HUES48 (cell line): ENCODE data around the gene TTC28.

Source experiments
- H3K27ac ChIP-seq: one replicate; pipeline ENCODE4 v1.7.0; 2013; ENCODE audit warnings: low read depth, low read length, inconsistent platforms
- H3K27me3 ChIP-seq: 2 replicates; pipeline ENCODE4 v1.6.1; 2013; ENCODE audit warnings: mild to moderate bottlenecking, low read length; ENCODE audit not compliant: control insufficient read depth, insufficient read depth
- H3K36me3 ChIP-seq: 2 replicates; pipeline ENCODE4 v1.6.1; 2013; ENCODE audit warnings: low read length; ENCODE audit not compliant: control insufficient read depth, insufficient read depth
- H3K4me1 ChIP-seq: 2 replicates; pipeline ENCODE4 v1.6.1; 2013; ENCODE audit warnings: mild to moderate bottlenecking, low read length; ENCODE audit not compliant: control insufficient read depth, insufficient read depth
- H3K4me3 ChIP-seq: 2 replicates; pipeline ENCODE4 v1.5.1; 2013; ENCODE audit warnings: mild to moderate bottlenecking, low read depth, low read length
- H3K9ac ChIP-seq: 2 replicates; pipeline ENCODE4 v1.6.1; 2013; ENCODE audit warnings: mild to moderate bottlenecking, low read depth, low read length, moderate library complexity
- H3K9me3 ChIP-seq: 2 replicates; pipeline ENCODE4 v1.6.1; 2013; ENCODE audit warnings: low read length; ENCODE audit not compliant: control insufficient read depth, insufficient read depth

The TTC28 gene

GRCh38 chr22:28132466-28132865 is 547.2 kb downstream of the TTC28 start:
- Histone ChIP-seq H3K4me1 (peaks cover 33% of the 10 kb centered on the region), H3K9me3 (peaks cover 3% of the 10 kb centered on the region; the same call in 1 of the 2 replicates), H3K9ac (no peak overlapping the region), H3K27ac (no peak overlapping the region), H3K4me3 (no peak overlapping the region), H3K27me3 (no peaks in the 10 kb centered on the region), H3K36me3 (no peaks in the 10 kb centered on the region)

DNA sequence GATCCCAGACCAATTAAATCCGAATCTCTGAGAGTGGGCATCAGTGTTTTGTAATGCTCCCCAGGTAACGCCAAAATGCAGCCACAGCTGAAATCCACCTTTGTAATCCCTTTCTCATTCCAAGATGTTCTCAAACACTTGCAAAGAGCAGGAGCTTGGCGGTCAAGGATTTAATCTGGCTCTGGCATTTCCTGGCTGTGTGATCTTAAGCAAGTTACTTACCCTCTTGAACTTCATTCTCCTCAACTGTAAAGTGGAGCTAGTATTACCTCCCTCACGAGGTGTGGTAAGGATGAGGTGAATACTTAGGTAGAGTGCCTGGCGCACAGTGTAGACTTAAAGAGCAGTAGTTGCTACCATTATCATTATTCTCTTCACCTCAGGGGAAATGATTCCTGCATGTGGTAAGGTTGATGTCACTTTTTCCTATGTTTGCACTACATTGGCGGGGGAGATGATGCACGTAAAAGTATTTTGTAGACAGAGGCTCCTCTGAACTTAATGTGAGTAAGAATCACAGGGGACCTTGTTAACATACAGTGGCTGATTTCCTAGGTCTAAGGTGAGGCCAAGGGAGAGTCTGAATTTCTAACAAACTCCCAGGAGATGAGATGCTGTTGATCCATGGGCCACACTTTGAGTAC is 550.2 kb downstream of the TTC28 start:
- Histone ChIP-seq H3K9ac (0 out of 2 replicates have a peak overlapping the region, but pooled peaks have one; percentile 7), H3K4me1 (peaks cover 29% of the 10 kb centered on the region), H3K9me3 (peaks cover 3% of the 10 kb centered on the region; the same call in 1 of the 2 replicates), H3K4me3 (peak overlapping the region; percentile 24), H3K36me3 (no peaks in the 10 kb centered on the region), H3K27me3 (no peaks in the 10 kb centered on the region), H3K27ac (peak overlapping the region; percentile 70)

- H3K27me3 ChIP-seq, result no peaks in the 10 kb centered on the region
- no peak overlapping the region for H3K4me3 ChIP-seq
- peaks cover 29% of the 10 kb centered on the region for H3K4me1 ChIP-seq
- no peak overlapping the region for H3K9ac ChIP-seq
- peaks cover 3% of the 10 kb centered on the region; the same call in 1 of the 2 replicates for H3K9me3 ChIP-seq
- H3K36me3 ChIP-seq, result no peaks in the 10 kb centered on the region
- H3K27ac ChIP-seq, result peak overlapping the region; percentile 70
These were observed 550.8 kb downstream of the TTC28 start for GRCh38 chr22:28128827-28129226.

DNA sequence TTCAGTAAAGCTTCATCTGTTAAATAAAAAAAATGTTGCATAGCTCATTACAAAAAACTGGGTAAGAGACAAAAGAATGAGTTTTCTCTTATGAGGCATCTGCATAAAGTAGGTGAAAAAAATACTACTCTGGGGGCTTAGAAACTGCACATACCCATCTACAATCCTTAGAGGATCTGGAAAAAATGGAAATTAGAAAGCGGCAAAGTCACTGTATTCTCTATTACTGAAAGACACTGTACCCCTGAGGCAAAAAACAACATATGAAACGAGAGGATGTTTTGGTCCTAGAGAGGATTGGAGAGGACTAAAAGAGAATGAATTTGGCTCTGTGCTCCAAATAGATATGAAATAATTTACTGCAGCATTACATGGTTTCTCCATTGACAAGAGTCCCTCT is 553.8 kb downstream of the TTC28 start:
- Histone ChIP-seq H3K9me3 (no peaks in the 10 kb centered on the region), H3K36me3 (no peaks in the 10 kb centered on the region)

GRCh38 chr22:28123989-28124766 is 555.5 kb downstream of the TTC28 start:
- no peaks in the 10 kb centered on the region for H3K9me3 ChIP-seq
- no peak overlapping the region for H3K9ac ChIP-seq
- H3K4me3 ChIP-seq, result no peak overlapping the region
- peaks cover 19% of the 10 kb centered on the region for H3K4me1 ChIP-seq
- H3K27ac ChIP-seq, result no peak overlapping the region
- H3K36me3 ChIP-seq, result no peaks in the 10 kb centered on the region
- no peaks in the 10 kb centered on the region for H3K27me3 ChIP-seq

More for the DNA sequence above, 553.8 kb downstream of the TTC28 start:
- no peak overlapping the region for H3K27ac ChIP-seq
- no peaks in the 10 kb centered on the region for H3K27me3 ChIP-seq
- H3K4me3 ChIP-seq, result no peak overlapping the region
- H3K4me1 ChIP-seq, result peaks cover 32% of the 10 kb centered on the region
- H3K9ac ChIP-seq, result no peak overlapping the region

DNA sequence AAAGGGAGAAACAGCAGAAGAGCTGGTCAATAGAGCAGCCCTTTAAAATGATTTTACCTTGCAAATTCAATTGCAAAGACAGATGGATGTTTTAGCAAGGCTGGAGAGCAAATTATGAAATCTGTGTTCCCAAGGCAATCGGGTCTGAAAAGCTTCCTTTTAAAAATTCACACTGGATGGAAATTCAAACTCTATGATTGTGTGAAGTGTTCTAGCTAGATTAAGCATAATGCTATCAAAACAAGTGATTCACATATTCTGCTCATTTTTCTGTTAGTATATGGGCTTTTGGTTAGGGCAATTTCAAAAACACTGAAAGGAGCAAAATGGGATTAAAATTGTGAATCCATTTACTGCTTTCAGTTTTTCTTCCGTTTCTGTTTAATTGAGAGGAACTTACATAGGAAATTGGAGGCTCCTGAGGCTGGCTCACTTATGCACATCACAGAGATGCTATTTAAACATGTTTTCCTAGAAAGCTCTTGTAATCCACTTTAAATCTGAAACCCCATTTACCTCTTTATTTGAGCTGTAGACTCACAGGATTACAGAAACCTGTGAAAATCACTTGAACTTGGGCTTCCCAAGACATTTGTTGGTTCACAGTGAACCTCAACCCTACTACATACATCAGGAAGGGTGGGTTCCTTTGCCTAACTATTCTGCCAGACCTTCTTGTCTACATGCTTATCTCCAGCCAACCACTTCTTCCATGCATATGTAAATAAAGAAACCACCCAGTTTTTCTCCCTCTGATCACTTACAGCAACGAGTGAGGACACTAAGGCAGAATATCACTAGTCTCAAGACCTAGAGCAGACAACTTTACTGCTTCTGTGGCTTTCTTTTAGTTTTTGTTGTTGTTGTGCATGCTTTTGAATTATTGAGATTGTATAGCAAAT is 558.7 kb downstream of the TTC28 start:
- no peaks in the 10 kb centered on the region for H3K36me3 ChIP-seq
- H3K27ac ChIP-seq, result no peak overlapping the region
- no peak overlapping the region for H3K9ac ChIP-seq
- H3K4me1 ChIP-seq, result peaks cover 15% of the 10 kb centered on the region
- no peak overlapping the region for H3K4me3 ChIP-seq
- H3K27me3 ChIP-seq, result no peaks in the 10 kb centered on the region
- H3K9me3 ChIP-seq, result no peaks in the 10 kb centered on the region

DNA sequence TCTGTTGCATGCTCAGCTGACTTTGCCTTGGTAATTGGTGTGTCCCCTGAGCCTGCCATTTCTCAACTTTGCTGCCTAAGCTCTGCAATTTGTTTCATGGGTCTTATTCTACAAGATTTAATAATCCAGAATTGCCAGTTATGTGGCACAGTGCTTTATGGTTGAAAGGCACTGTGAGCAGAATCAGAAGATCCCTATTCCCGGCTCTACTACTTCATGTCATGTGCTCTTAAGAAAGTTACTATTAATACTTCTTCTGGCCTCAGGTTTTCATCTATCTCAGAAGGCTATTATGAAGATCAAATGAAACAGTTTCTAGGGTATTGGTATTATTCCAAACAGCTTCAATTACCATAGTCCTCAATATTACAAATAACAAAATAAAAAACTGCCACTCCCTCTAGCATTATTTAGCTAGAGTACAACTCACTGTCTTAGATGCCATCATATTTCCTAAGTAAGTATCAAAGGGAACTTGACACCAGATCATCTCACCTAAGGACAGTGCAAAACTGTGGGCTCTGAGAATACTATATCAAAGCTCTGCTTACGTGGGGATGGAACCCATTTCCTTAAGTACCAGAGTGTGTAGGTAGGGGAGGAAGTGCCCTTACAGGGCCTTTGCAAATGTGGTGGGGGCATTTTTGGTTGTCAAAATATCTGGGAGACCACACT is 560.5 kb downstream of the TTC28 start:
- no peak overlapping the region for H3K4me3 ChIP-seq
- no peak overlapping the region for H3K27ac ChIP-seq
- H3K9ac ChIP-seq, result no peak overlapping the region
- no peaks in the 10 kb centered on the region for H3K9me3 ChIP-seq
- H3K4me1 ChIP-seq, result peaks cover 15% of the 10 kb centered on the region
- no peaks in the 10 kb centered on the region for H3K27me3 ChIP-seq
- no peaks in the 10 kb centered on the region for H3K36me3 ChIP-seq

GRCh38 chr22:28116219-28116673 is 563.4 kb downstream of the TTC28 start:
- Histone ChIP-seq H3K27ac (no peak overlapping the region), H3K36me3 (no peaks in the 10 kb centered on the region), H3K4me3 (no peak overlapping the region), H3K9ac (peak overlapping the region; percentile 3; the same call in 1 of the 2 replicates), H3K4me1 (peaks cover 32% of the 10 kb centered on the region), H3K27me3 (no peaks in the 10 kb centered on the region), H3K9me3 (no peaks in the 10 kb centered on the region)

DNA sequence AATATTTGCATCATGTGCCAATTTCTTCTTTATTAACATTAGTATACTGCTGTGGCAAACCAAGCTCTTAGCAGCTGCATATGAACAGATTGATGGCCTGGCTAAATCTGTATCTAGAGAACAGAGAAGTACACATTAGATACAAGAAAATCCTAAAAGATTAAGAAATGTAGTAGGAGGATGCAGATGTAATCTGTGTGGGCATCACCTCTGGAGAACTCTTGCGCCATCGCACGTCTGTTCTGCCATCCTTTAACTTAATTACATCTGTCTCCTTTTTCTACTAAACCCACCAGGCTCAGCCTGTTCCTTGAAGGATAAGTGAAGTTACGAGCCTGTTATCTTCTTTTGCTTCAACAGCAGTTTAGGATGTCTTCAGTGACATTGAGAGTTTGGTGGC is 564.2 kb downstream of the TTC28 start:
- no peaks in the 10 kb centered on the region for H3K9me3 ChIP-seq
- no peak overlapping the region for H3K27ac ChIP-seq
- H3K9ac ChIP-seq, result no peak overlapping the region
- H3K36me3 ChIP-seq, result no peaks in the 10 kb centered on the region
- H3K4me1 ChIP-seq, result peaks cover 27% of the 10 kb centered on the region
- H3K27me3 ChIP-seq, result no peaks in the 10 kb centered on the region
- no peak overlapping the region for H3K4me3 ChIP-seq

GRCh38 chr22:28112548-28113043 is 567.0 kb downstream of the TTC28 start:
- Histone ChIP-seq H3K36me3 (no peaks in the 10 kb centered on the region), H3K9ac (no peak overlapping the region), H3K27me3 (no peaks in the 10 kb centered on the region), H3K4me1 (peaks cover 41% of the 10 kb centered on the region), H3K4me3 (no peak overlapping the region), H3K27ac (peak overlapping the region; percentile 91), H3K9me3 (no peaks in the 10 kb centered on the region)
